Loucy (cell line): ENCODE measurements around the gene PLEKHO1.

ENCODE experiments used
- EZH2phosphoT487 ChIP-seq: fragments of 200-600 bp; IDR thresholded peaks from 2 replicates; pipeline ENCODE4 v1.6.1; 2018; ENCODE audit warnings: antibody characterized with exemption, mild to moderate bottlenecking, moderate library complexity, borderline replicate concordance
- TF ChIP-seq, protein P1 (sequence below): fragments of 200-600 bp; sonication (generic); conservative IDR thresholded peaks from 2 replicates; pipeline ENCODE4 v1.5.1; 2014; ENCODE audit warnings: mild to moderate bottlenecking, antibody characterized with exemption, low read length

DNA sequence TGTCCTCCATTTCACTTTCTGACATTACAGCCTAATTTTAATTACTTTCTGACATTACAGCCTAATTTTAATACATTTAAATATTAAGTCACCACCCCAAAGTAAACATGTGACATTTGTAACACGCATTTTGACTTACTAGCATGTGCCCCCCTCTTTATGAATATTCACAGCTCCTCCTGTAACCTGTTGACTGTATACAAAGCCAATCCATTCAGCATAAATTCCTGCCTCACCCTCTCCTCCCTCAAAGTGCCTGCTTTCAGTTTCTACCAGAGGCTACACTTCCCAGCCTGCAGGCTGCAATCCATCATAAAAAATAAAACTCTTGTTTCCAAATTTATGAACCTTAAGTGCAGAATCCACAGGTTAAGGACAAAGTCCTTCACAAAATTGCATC is 46.7 kb downstream of the PLEKHO1 start:
- TF ChIP-seq, protein P1, sequence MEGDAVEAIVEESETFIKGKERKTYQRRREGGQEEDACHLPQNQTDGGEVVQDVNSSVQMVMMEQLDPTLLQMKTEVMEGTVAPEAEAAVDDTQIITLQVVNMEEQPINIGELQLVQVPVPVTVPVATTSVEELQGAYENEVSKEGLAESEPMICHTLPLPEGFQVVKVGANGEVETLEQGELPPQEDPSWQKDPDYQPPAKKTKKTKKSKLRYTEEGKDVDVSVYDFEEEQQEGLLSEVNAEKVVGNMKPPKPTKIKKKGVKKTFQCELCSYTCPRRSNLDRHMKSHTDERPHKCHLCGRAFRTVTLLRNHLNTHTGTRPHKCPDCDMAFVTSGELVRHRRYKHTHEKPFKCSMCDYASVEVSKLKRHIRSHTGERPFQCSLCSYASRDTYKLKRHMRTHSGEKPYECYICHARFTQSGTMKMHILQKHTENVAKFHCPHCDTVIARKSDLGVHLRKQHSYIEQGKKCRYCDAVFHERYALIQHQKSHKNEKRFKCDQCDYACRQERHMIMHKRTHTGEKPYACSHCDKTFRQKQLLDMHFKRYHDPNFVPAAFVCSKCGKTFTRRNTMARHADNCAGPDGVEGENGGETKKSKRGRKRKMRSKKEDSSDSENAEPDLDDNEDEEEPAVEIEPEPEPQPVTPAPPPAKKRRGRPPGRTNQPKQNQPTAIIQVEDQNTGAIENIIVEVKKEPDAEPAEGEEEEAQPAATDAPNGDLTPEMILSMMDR = no peak
- no peak for TF ChIP-seq EZH2phosphoT487
